ENCODE measurements around the gene SPATA13.
"Not testable (repeated sequence)": the region's sequence is repeated elsewhere in the genome, so short reads cannot be mapped to it uniquely, and the experiment has no call there.

SPATA13 gene

DNA sequence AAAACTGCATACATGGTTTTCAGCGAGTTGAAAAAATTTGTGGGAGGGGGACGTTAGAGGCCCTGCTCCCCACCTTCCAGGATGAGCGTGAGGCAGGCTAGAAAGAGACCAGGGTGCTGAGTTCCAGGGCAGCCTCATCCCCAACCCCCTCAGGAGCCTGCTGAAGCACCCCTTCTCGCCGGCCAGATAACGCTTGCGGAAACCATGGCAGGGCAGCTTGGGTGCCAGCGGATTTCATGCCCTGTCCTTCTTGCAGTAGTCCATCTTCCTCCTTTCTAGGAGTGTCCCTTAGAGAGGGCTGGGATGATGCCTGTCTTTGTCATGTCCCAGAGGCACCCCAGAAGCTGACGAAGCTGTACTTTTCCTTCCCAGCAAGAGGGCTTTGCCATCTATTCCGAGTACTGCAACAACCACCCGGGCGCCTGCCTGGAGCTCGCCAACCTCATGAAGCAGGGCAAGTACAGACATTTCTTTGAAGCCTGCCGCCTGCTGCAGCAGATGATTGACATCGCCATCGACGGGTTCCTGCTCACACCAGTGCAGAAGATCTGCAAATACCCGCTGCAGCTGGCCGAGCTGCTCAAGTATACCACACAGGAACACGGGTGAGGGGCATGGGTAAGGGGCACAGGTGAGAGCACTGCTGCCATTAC is 129.9 kb downstream of the SPATA13 start:
- H3K9ac ChIP-seq (ENCODE audit: low read depth, low read length), result no peak overlapping the region
- no peaks in the 10 kb centered on the region for H3K27me3 ChIP-seq (ENCODE audit: insufficient read depth, low read length)
- no peak overlapping the region for H3K4me3 ChIP-seq (ENCODE audit: low read length)
- peaks cover 83% of the 10 kb centered on the region for H3K36me3 ChIP-seq (ENCODE audit: insufficient read depth, low read depth, low read length)
- H3K9me3 ChIP-seq (ENCODE audit: insufficient read depth, low read depth, low read length), result no peaks in the 10 kb centered on the region
- no peak overlapping the region for H3K27ac ChIP-seq (ENCODE audit: low read length)
- no peaks in the 10 kb centered on the region for H3K4me1 ChIP-seq (ENCODE audit: insufficient read depth, low read length)

DNA sequence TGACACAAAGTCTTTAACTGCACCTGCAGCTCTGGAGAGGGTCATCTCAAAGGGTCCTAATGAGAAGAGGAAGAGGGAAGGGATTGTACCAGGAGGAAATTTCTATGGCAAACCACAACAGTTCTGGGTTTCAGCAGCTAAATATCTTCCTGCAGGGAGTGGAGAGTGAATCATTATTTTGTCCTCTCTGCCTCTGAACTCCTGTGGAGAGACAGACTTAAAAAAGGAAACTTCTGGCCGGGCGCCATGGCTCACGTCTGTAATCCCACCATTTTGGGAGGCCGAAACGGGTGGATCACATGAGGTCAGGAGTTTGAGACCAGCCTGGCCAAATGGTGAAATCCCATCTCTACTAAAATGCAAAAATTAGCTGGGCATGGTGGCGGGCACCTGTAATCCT is 132.0 kb downstream of the SPATA13 start:
- Histone ChIP-seq H3K36me3 (ENCODE audit: insufficient read depth, low read depth, low read length) (peaks cover 80% of the 10 kb centered on the region), H3K4me1 (ENCODE audit: insufficient read depth, low read length) (no peaks in the 10 kb centered on the region), H3K4me3 (ENCODE audit: low read length) (no peak overlapping the region), H3K27ac (ENCODE audit: low read length) (no peak overlapping the region), H3K27me3 (ENCODE audit: insufficient read depth, low read length) (no peaks in the 10 kb centered on the region), H3K9me3 (ENCODE audit: insufficient read depth, low read depth, low read length) (no peaks in the 10 kb centered on the region), H3K9ac (ENCODE audit: low read depth, low read length) (no peak overlapping the region)

DNA sequence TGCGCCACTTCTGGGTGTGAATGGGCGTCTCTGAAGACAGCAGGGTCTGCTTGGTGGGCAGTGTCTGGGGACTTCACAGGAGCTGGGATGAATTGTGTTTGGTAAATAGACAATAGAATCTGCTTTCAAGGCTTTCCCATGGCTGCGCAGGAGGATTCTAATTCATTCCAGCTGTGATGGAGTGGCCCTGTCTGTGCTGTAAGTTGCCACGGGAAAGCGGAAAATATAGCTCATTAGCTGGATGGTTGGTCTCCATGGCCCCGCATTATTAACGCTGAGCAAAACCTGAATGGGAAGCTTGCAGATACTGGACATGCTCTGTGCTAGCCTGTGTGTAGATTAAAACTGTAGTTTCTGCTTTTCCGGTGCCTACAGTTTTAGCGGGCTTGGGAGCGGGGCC is 133.2 kb downstream of the SPATA13 start:
- Histone ChIP-seq H3K4me3 (ENCODE audit: low read length) (no peak overlapping the region), H3K4me1 (ENCODE audit: insufficient read depth, low read length) (no peaks in the 10 kb centered on the region), H3K36me3 (ENCODE audit: insufficient read depth, low read depth, low read length) (peaks cover 82% of the 10 kb centered on the region), H3K9ac (ENCODE audit: low read depth, low read length) (no peak overlapping the region), H3K9me3 (ENCODE audit: insufficient read depth, low read depth, low read length) (no peaks in the 10 kb centered on the region), H3K27ac (ENCODE audit: low read length) (no peak overlapping the region), H3K27me3 (ENCODE audit: insufficient read depth, low read length) (no peaks in the 10 kb centered on the region)

DNA sequence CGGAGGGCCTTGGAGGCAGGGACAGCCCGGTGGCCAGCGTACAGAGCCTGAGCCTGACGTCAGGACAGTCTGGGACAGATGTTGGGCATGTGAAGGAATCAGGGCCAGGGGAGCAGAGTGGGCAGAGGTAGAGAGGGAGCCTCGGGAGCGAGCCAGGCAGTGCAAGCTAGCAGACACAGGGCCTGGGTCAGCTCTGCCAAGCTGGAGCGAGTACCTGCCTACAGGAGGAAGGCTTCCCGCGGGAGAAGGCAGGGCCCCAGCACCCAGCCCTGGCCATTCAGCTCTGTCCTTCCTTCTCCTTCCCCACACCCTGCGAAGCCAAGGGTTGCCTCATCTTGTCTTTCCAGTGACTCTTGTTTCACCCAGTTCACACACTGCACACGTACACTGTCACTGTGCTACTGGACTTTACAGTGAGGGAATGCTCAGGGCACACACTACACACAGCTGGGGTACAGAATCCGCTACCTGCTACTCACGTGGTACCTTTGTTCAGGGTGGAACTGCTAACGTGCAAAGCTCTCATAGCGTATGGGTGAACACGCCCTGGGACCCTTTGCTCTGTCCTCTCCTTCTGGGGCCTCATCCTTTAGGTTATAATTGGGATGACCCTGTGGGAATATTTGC is 139.1 kb downstream of the SPATA13 start:
- H3K9ac ChIP-seq (ENCODE audit: low read depth, low read length), result no peak overlapping the region
- no peak overlapping the region for H3K4me3 ChIP-seq (ENCODE audit: low read length)
- H3K9me3 ChIP-seq (ENCODE audit: insufficient read depth, low read depth, low read length), result no peaks in the 10 kb centered on the region
- H3K4me1 ChIP-seq (ENCODE audit: insufficient read depth, low read length), result no peaks in the 10 kb centered on the region
- H3K36me3 ChIP-seq (ENCODE audit: insufficient read depth, low read depth, low read length), result peaks cover 88% of the 10 kb centered on the region
- H3K27ac ChIP-seq (ENCODE audit: low read length), result no peak overlapping the region
- H3K27me3 ChIP-seq (ENCODE audit: insufficient read depth, low read length), result no peaks in the 10 kb centered on the region

DNA sequence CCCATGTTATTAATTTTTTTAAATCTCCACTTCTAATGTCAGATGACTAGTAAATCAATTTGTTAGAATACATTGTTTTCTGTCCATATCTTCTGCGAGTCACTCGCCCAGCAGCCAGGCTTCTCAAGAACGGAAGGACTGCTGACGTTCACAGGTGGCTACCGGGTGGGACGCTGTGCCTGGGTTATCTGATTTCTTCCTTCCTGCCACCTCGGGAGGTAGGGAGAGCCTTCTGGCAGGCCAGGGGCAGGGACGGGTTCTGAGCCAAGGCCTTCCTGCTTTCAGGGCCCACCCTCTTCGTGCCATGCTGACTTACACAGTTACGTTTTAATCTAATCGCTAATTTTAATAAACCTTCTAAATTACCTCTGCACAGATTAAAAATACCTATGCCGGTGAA is 140.9 kb downstream of the SPATA13 start:
- Histone ChIP-seq H3K27me3 (ENCODE audit: insufficient read depth, low read length) (no peaks in the 10 kb centered on the region), H3K4me3 (ENCODE audit: low read length) (no peak overlapping the region), H3K4me1 (ENCODE audit: insufficient read depth, low read length) (no peaks in the 10 kb centered on the region), H3K9ac (ENCODE audit: low read depth, low read length) (no peak overlapping the region), H3K36me3 (ENCODE audit: insufficient read depth, low read depth, low read length) (peaks cover 76% of the 10 kb centered on the region), H3K9me3 (ENCODE audit: insufficient read depth, low read depth, low read length) (no peaks in the 10 kb centered on the region), H3K27ac (ENCODE audit: low read length) (no peak overlapping the region)

DNA sequence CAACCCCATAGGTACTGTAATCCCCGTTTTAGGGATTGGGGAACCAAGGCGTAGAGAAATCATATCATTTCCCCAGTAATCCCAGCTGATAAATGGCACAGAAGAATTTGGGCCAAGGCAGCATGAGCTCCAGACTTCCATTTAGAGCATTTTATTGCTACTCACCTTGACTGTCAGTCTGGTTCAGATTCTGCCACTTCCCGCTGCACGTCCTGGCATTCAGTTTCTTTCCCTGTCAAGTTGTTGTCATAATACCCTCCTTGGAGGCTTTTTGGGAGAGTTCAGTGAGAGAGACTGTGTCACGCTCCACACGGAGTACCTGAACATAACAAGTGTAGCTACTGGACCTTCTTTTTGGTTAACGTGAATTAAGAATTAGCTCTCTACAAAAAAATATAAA is 141.4 kb downstream of the SPATA13 start:
- Histone ChIP-seq H3K4me3 (ENCODE audit: low read length) (no peak overlapping the region), H3K27ac (ENCODE audit: low read length) (no peak overlapping the region), H3K27me3 (ENCODE audit: insufficient read depth, low read length) (no peaks in the 10 kb centered on the region), H3K9me3 (ENCODE audit: insufficient read depth, low read depth, low read length) (no peaks in the 10 kb centered on the region), H3K4me1 (ENCODE audit: insufficient read depth, low read length) (no peaks in the 10 kb centered on the region), H3K36me3 (ENCODE audit: insufficient read depth, low read depth, low read length) (peaks cover 76% of the 10 kb centered on the region), H3K9ac (ENCODE audit: low read depth, low read length) (no peak overlapping the region)

DNA sequence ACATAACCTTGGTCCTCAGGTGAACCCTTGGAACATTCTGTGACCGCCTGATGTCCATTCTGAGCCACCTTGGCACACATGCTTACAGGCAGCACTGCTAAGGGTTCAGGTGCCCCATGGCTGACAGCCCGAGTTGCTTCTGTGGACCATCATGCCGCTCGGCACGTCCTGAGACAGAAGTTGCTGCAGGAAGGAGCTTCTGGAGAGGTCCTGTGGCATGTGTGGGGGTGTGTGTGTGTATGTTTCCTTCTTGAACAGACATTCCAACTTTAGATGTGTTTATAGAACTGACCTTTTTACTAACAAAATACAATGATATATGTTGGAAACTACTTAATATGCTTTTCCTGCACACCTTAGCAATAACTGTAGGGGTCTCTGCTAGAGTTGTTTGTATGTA is 144.1 kb downstream of the SPATA13 start:
- no peaks in the 10 kb centered on the region for H3K27me3 ChIP-seq (ENCODE audit: insufficient read depth, low read length)

DNA sequence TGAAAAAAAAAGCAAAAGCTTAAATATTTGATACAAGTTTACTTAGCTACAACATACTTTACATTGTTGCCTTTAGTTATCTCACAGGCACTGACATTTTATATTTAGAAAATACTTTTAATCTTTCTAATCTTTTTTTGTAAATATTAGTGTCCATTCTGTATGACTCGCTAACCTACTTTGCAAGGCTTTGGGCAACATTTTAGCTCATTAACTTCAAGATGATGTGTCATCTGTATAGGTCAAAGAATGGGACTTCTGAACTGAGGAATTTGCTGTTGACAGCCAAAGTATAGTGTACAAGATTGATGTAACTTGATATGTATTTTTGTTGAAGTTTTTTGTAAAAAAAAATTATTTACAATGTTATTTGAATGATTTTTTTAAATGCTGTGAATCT is 146.1 kb downstream of the SPATA13 start:
- Histone ChIP-seq H3K27ac (ENCODE audit: low read length) (no peak overlapping the region), H3K9ac (ENCODE audit: low read depth, low read length) (no peak overlapping the region), H3K4me1 (ENCODE audit: insufficient read depth, low read length) (no peaks in the 10 kb centered on the region), H3K36me3 (ENCODE audit: insufficient read depth, low read depth, low read length) (peaks cover 32% of the 10 kb centered on the region), H3K9me3 (ENCODE audit: insufficient read depth, low read depth, low read length) (no peaks in the 10 kb centered on the region), H3K4me3 (ENCODE audit: low read length) (no peak overlapping the region), H3K27me3 (ENCODE audit: insufficient read depth, low read length) (no peaks in the 10 kb centered on the region)

More for the DNA sequence above, 144.1 kb downstream of the SPATA13 start:
- Histone ChIP-seq H3K27ac (ENCODE audit: low read length) (no peak overlapping the region), H3K4me1 (ENCODE audit: insufficient read depth, low read length) (no peaks in the 10 kb centered on the region), H3K4me3 (ENCODE audit: low read length) (no peak overlapping the region), H3K9me3 (ENCODE audit: insufficient read depth, low read depth, low read length) (no peaks in the 10 kb centered on the region), H3K36me3 (ENCODE audit: insufficient read depth, low read depth, low read length) (peaks cover 50% of the 10 kb centered on the region), H3K9ac (ENCODE audit: low read depth, low read length) (no peak overlapping the region)

DNA sequence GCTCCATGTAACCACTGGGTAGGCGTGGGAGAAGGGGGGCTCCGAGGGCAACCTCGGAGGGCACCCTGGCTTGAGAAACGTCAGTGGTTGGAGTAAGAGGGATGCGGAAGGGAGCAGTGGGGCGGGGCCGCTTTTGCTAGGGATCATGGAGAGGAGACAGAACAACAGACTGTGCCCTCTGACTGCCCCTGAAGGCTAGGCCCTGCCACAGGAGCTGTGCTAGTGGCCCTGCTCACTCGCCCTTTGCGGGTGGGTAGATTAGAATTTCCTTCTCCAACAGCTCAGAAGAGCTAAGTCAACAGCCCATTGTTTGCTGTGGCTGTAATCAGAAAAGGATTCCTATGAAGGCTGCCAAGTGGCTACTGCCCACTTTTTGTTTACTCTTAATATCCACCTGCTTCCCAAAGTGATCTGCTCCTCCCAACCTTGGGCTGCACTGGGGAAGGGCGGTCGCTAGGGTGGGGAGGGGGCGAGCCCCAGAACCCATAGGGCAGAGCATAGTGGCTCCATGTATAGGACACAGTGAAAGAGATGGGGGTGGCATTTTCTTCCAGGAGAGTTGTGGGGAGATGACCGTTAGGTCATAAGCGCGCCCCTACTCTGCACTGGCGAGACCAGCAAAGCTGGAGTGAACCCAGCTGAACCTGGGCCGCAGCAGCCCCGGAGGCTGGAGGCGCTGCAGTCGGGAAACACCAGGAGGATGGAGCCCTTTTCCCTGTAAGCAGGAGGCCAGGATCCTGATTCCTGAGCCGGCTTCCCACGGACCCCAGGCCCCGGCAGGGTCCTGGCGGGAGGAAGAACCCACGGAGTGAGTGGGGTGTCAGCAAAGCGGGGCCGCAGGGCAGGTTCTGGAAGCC is 146.9 kb downstream of the SPATA13 start:
- Histone ChIP-seq H3K4me1 (ENCODE audit: insufficient read depth, low read length) (no peaks in the 10 kb centered on the region), H3K9me3 (ENCODE audit: insufficient read depth, low read depth, low read length) (no peaks in the 10 kb centered on the region), H3K4me3 (ENCODE audit: low read length) (no peak overlapping the region), H3K27ac (ENCODE audit: low read length) (no peak overlapping the region), H3K9ac (ENCODE audit: low read depth, low read length) (no peak overlapping the region), H3K27me3 (ENCODE audit: insufficient read depth, low read length) (no peaks in the 10 kb centered on the region), H3K36me3 (ENCODE audit: insufficient read depth, low read depth, low read length) (peaks cover 28% of the 10 kb centered on the region)

DNA sequence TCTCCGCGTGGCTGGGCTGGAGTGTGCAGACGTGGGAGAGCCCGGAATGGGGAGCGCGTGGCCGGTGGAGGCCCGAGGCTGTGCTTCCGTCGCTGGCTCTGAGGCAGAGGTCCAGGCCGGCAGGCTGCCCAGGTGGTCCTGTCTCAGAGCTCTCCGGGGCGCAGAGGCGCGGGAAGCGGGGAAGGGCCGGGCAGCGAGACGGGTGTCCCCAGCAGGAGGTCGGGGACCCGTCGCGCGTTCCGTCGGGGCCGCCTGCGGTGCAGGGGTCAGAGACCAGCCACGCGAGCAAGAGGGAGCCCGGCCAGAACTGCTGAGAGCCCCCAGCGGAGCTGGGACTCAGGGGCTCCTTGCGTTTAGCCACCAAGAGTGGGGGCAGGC is 147.5 kb downstream of the SPATA13 start:
- Histone ChIP-seq H3K4me1 (ENCODE audit: insufficient read depth, low read length) (no peaks in the 10 kb centered on the region), H3K9me3 (ENCODE audit: insufficient read depth, low read depth, low read length) (no peaks in the 10 kb centered on the region), H3K36me3 (ENCODE audit: insufficient read depth, low read depth, low read length) (peaks cover 22% of the 10 kb centered on the region), H3K9ac (ENCODE audit: low read depth, low read length) (no peak overlapping the region), H3K4me3 (ENCODE audit: low read length) (no peak overlapping the region), H3K27ac (ENCODE audit: low read length) (no peak overlapping the region), H3K27me3 (ENCODE audit: insufficient read depth, low read length) (no peaks in the 10 kb centered on the region)

DNA sequence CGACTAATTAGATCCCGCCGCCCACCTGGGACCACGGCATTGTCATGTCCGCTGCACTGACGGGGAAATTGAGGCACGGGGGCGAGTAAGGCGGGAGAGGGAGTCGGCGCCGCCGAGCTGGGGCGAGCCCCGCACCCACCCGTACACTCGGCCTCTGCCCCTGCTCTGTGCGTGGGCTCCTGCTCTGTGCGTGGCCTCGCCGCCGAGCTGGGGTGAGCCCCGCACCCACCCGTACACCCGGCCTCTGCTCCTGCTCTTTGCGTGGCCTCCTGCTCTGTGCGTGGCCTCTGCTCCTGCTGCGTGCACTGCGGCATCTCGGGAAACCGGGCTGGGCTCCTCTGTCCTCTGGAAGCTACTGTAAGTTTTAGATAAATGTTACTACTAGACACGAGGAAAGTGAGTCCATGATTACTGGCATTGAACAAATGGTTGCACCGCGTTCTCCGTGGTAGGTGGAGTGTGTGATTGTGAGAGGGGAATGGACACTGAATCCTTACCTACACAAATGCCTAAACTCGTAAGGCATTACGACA is 148.0 kb downstream of the SPATA13 start:
- H3K9ac ChIP-seq (ENCODE audit: low read depth, low read length), result no peak overlapping the region
- H3K27me3 ChIP-seq (ENCODE audit: insufficient read depth, low read length), result no peaks in the 10 kb centered on the region
- H3K4me3 ChIP-seq (ENCODE audit: low read length), result no peak overlapping the region
- H3K4me1 ChIP-seq (ENCODE audit: insufficient read depth, low read length), result no peaks in the 10 kb centered on the region
- H3K36me3 ChIP-seq (ENCODE audit: insufficient read depth, low read depth, low read length), result peaks cover 17% of the 10 kb centered on the region
- no peaks in the 10 kb centered on the region for H3K9me3 ChIP-seq (ENCODE audit: insufficient read depth, low read depth, low read length)
- H3K27ac ChIP-seq (ENCODE audit: low read length), result no peak overlapping the region

DNA sequence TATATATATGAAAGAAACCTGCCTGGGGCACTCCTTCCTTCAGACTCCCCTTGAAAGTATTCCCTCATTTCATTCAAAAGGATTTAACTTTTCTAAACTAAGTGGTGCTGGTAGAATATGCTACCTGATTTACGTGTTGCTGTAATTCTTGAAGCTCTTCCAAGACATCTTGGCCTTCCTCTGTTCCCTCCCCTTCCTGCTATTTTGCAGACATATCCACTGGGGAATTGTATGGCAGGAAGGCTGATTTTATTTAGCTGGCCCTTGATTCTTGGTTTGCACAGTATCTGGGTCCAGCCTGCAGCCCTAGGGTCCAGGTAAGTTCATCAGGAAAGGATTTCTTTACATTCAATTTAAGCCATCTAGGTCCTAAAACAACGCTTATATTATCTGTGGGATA is 148.8 kb downstream of the SPATA13 start, which contains the start of gene C1QTNF9:
C1QTNF9 (plus strand) TSS at position 281 of the 400 bp plus-strand sequence. CDS start 6,424 bp downstream, outside the sequence.
- not testable (repeated sequence) for H3K27me3 ChIP-seq (ENCODE audit: insufficient read depth, low read length); H3K36me3 ChIP-seq (ENCODE audit: insufficient read depth, low read depth, low read length); H3K4me1 ChIP-seq (ENCODE audit: insufficient read depth, low read length); H3K4me3 ChIP-seq (ENCODE audit: low read length); H3K27ac ChIP-seq (ENCODE audit: low read length); H3K9ac ChIP-seq (ENCODE audit: low read depth, low read length); H3K9me3 ChIP-seq (ENCODE audit: insufficient read depth, low read depth, low read length)

Measured in iPS-20b (cell line).